Adrenal gland (tissue), 5 donors: Measurements from ENCODE around the gene LCN15.
"Not testable (repeated sequence)": the region's sequence is repeated elsewhere in the genome, so short reads cannot be mapped to it uniquely, and the experiment has no call there.

Experiments used
- POLR2A ChIP-seq, 2 donors: fragments of 450-650 bp; IDR thresholded peaks; one replicate each; pipeline ENCODE4 v1.6.1; 2017; ENCODE audit warnings: antibody characterized with exemption in 2 of 2, mild to moderate bottlenecking in 2 of 2, moderate library complexity in 1 of 2
- TF ChIP-seq, protein P1 (sequence below), 6 experiments: fragments of 450-650 bp in 4 of 6; fragments of 200-600 bp in 2 of 6; sonication (generic) in 1 of 6; IDR thresholded peaks; 1 replicate in 5 of 6; 2 replicates in 1 of 6; pipeline versions ENCODE4 v1.5.1 to v1.8.0; 2016 to 2021; ENCODE audit warnings: antibody characterized with exemption in 6 of 6, mild to moderate bottlenecking in 2 of 6, moderate library complexity in 1 of 6
- donor health status: DM: no; HTN: no; CAD: no.

DNA sequence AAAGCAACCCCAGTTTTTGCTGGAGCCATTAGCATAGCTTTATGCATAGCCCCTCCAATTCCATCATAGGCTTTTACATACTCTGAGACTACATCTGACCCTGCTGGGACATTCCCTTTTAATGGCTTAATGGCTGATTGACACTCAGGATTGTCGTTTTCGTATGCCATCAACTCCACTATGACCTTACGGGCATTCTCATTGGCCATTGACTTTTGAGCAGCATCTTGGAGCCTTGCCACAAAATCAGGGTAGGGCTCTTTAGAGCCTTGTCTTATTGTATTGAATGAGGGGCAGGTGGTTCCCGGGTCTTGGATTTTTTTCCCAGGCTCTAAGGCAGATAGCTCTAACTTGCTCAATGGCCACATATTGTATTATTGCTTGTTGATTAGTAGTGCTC lies 22.7 kb upstream of the LCN15 start:
- not testable (repeated sequence) for TF ChIP-seq POLR2A (IDR thresholded peaks at IDR 0.05)
- TF ChIP-seq, protein P1, sequence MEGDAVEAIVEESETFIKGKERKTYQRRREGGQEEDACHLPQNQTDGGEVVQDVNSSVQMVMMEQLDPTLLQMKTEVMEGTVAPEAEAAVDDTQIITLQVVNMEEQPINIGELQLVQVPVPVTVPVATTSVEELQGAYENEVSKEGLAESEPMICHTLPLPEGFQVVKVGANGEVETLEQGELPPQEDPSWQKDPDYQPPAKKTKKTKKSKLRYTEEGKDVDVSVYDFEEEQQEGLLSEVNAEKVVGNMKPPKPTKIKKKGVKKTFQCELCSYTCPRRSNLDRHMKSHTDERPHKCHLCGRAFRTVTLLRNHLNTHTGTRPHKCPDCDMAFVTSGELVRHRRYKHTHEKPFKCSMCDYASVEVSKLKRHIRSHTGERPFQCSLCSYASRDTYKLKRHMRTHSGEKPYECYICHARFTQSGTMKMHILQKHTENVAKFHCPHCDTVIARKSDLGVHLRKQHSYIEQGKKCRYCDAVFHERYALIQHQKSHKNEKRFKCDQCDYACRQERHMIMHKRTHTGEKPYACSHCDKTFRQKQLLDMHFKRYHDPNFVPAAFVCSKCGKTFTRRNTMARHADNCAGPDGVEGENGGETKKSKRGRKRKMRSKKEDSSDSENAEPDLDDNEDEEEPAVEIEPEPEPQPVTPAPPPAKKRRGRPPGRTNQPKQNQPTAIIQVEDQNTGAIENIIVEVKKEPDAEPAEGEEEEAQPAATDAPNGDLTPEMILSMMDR (IDR thresholded peaks at IDR 0.05) = not testable (repeated sequence)
